DND-41 (cell line): ENCODE data around the gene RPRD2.

Experiments used
- ATAC-seq: fragments of 200-7000 bp; cut with Tn5 transposase; 3 replicates; pipeline ENCODE4 v1.9.1; 2021; ENCODE audit warnings: low read depth; ENCODE audit not compliant: insufficient read depth
- DNase-seq: peaks from one replicate; pipeline ENCODE4 v3.0.0-alpha.2; 2020
- H2AFZ ChIP-seq: 2 replicates; pipeline ENCODE4 v1.6.0; 2012; ENCODE audit warnings: low read depth, low read length
- H3K27ac ChIP-seq: 2 replicates; pipeline ENCODE4 v1.5.1; 2012; ENCODE audit warnings: low read length, inconsistent platforms
- H3K27me3 ChIP-seq: fragments of 200-600 bp; sonication (generic); 2 replicates; pipeline ENCODE4 v1.6.0; 2012; ENCODE audit warnings: low read length, mild to moderate bottlenecking, inconsistent platforms; ENCODE audit not compliant: insufficient read depth, poor library complexity
- H3K36me3 ChIP-seq: 2 replicates; pipeline ENCODE4 v1.5.1; 2012; ENCODE audit warnings: low read length, inconsistent platforms; ENCODE audit not compliant: insufficient read depth
- H3K4me1 ChIP-seq: 2 replicates; pipeline ENCODE4 v1.5.1; 2012; ENCODE audit warnings: mild to moderate bottlenecking, low read length; ENCODE audit not compliant: insufficient read depth
- H3K4me2 ChIP-seq: 2 replicates; pipeline ENCODE4 v1.6.0; 2012; ENCODE audit warnings: mild to moderate bottlenecking, moderate library complexity, low read length, inconsistent platforms; ENCODE audit not compliant: insufficient read depth
- H3K4me3 ChIP-seq, 2 experiments: fragments of 200-600 bp in 1 of 2; shearing (Covaris generic) in 1 of 2; 2 replicates each; pipeline ENCODE4 v1.5.1; 2012 to 2016; ENCODE audit warnings: inconsistent platforms in 2 of 2, low read length in 2 of 2, mild to moderate bottlenecking in 2 of 2, low read depth in 1 of 2, moderate library complexity in 1 of 2
- H3K79me2 ChIP-seq: 2 replicates; pipeline ENCODE4 v1.6.0; 2012; ENCODE audit warnings: low read length, inconsistent platforms; ENCODE audit not compliant: insufficient read depth
- H3K9ac ChIP-seq: 2 replicates; pipeline ENCODE4 v1.6.0; 2012; ENCODE audit warnings: low read depth, mild to moderate bottlenecking, inconsistent platforms, low read length, moderate library complexity
- H3K9me3 ChIP-seq: 2 replicates; pipeline ENCODE4 v1.5.1; 2012; ENCODE audit warnings: low read length, moderate library complexity, mild to moderate bottlenecking, inconsistent platforms; ENCODE audit not compliant: insufficient read depth, severe bottlenecking
- H4K20me1 ChIP-seq: 2 replicates; pipeline ENCODE4 v1.6.0; 2012; ENCODE audit warnings: low read length; ENCODE audit not compliant: insufficient read depth
- CTCF ChIP-seq: IDR thresholded peaks from 2 replicates; pipeline ENCODE4 v1.5.1; 2012; ENCODE audit warnings: borderline replicate concordance, low read length, moderate library complexity, mild to moderate bottlenecking; ENCODE audit not compliant: poor library complexity, severe bottlenecking; ENCODE audit errors: extremely low read depth
- EZH2 ChIP-seq: IDR thresholded peaks from 3 replicates; pipeline ENCODE4 v1.6.1; 2012; ENCODE audit warnings: borderline replicate concordance, low read depth, mild to moderate bottlenecking, moderate library complexity, low read length, inconsistent platforms; ENCODE audit not compliant: severe bottlenecking

Gene RPRD2

GRCh38 chr1:150429805-150430204 is 65.9 kb downstream of the RPRD2 start:
- H3K4me1 ChIP-seq: no peaks in the 10 kb centered on the region
- H4K20me1 ChIP-seq: peaks cover 4% of the 10 kb centered on the region; the same call in 1 of the 2 replicates
- no peak overlapping the region for H3K27ac ChIP-seq
- H3K27me3 ChIP-seq: no peaks in the 10 kb centered on the region
- no peak overlapping the region for H2AFZ ChIP-seq
- no peak overlapping the region for H3K9ac ChIP-seq
- peaks cover 41% of the 10 kb centered on the region; the same call in 1 of the 2 replicates for H3K36me3 ChIP-seq
- DNase-seq (no peak), ATAC-seq (no peak)
- TF ChIP-seq CTCF: peak; percentile 33
- no peak for TF ChIP-seq EZH2
- no peak overlapping the region for H3K4me3 ChIP-seq
- H3K79me2 ChIP-seq: peaks cover 51% of the 10 kb centered on the region
- H3K9me3 ChIP-seq: no peaks in the 10 kb centered on the region
- no peak overlapping the region for H3K4me2 ChIP-seq

GRCh38 chr1:150441121-150441520 is 77.2 kb downstream of the RPRD2 start:
- Histone ChIP-seq H3K27ac (no peak overlapping the region), H3K36me3 (peaks cover 68% of the 10 kb centered on the region), H3K4me1 (no peaks in the 10 kb centered on the region), H3K79me2 (peaks cover 19% of the 10 kb centered on the region), H3K9ac (no peak overlapping the region), H2AFZ (no peak overlapping the region), H3K4me3 (no peak overlapping the region), H3K27me3 (no peaks in the 10 kb centered on the region), H4K20me1 (no peaks in the 10 kb centered on the region; the same call in 1 of the 2 replicates), H3K9me3 (no peaks in the 10 kb centered on the region), H3K4me2 (no peak overlapping the region)
- TF ChIP-seq CTCF: no peak
- no peak for TF ChIP-seq EZH2
- no peak for ATAC-seq
- DNase-seq: no peak

GRCh38 chr1:150444232-150444631 is 80.3 kb downstream of the RPRD2 start:
- no peak overlapping the region for H3K9ac ChIP-seq
- no peak for DNase-seq
- no peaks in the 10 kb centered on the region for H3K4me1 ChIP-seq
- H3K4me3 ChIP-seq: no peak overlapping the region
- no peaks in the 10 kb centered on the region for H4K20me1 ChIP-seq
- no peak overlapping the region for H3K4me2 ChIP-seq
- TF ChIP-seq CTCF (no peak), EZH2 (no peak)
- H2AFZ ChIP-seq: no peak overlapping the region
- H3K27me3 ChIP-seq: no peaks in the 10 kb centered on the region
- no peak for ATAC-seq
- H3K79me2 ChIP-seq: peaks cover 8% of the 10 kb centered on the region
- no peak overlapping the region for H3K27ac ChIP-seq
- H3K9me3 ChIP-seq: no peaks in the 10 kb centered on the region
- H3K36me3 ChIP-seq: peaks cover 85% of the 10 kb centered on the region
